ENCODE measurements around the gene SUCO.
"Not testable (repeated sequence)": the region's sequence is repeated elsewhere in the genome, so short reads cannot be mapped to it uniquely, and the experiment has no call there.

The SUCO gene

GRCh38 chr1:172532700-172533512, at the start of gene SUCO:
Gene SUCO (plus strand): TSS chr1:172533150. CDS start chr1:172533436, 286 bp downstream.
- peak; percentile 100 for DNase-seq

- DNase-seq = no peak
These were observed 49.5 kb upstream of the SUCO start for GRCh38 chr1:172483448-172483847.

GRCh38 chr1:172484252-172484651, 48.7 kb upstream of the SUCO start:
- no peak for DNase-seq

GRCh38 chr1:172485626-172486025, 47.3 kb upstream of the SUCO start:
- no peak for DNase-seq

- no peak for DNase-seq
These were observed 46.0 kb upstream of the SUCO start for GRCh38 chr1:172486805-172487454.

- no peak for DNase-seq
These were observed 45.4 kb upstream of the SUCO start for GRCh38 chr1:172487550-172487949.

- no peak for DNase-seq
These were observed 44.6 kb upstream of the SUCO start for GRCh38 chr1:172488393-172488792.

GRCh38 chr1:172489847-172490246, 43.1 kb upstream of the SUCO start:
- DNase-seq = no peak

- DNase-seq = no peak
These were observed 40.5 kb upstream of the SUCO start for GRCh38 chr1:172492421-172492820.

- no peak for DNase-seq
These were observed 38.8 kb upstream of the SUCO start for GRCh38 chr1:172494166-172494565.

- DNase-seq = not testable (repeated sequence)
These were observed 36.8 kb upstream of the SUCO start for GRCh38 chr1:172496127-172496526.

GRCh38 chr1:172496678-172497077, 36.3 kb upstream of the SUCO start:
- no peak for DNase-seq

GRCh38 chr1:172497230-172497629, 35.7 kb upstream of the SUCO start:
- no peak for DNase-seq

- DNase-seq = no peak
These were observed 34.1 kb upstream of the SUCO start for GRCh38 chr1:172498857-172499256.

GRCh38 chr1:172499636-172500141, 33.3 kb upstream of the SUCO start:
- no peak for DNase-seq

- DNase-seq = no peak
These were observed 32.7 kb upstream of the SUCO start for GRCh38 chr1:172500207-172500606.

GRCh38 chr1:172507741-172508140, 25.2 kb upstream of the SUCO start:
- no peak for DNase-seq

GRCh38 chr1:172510479-172510878, 22.5 kb upstream of the SUCO start:
- no peak for DNase-seq

GRCh38 chr1:172512591-172512990, 20.4 kb upstream of the SUCO start:
- DNase-seq = no peak

- no peak for DNase-seq
These were observed 19.5 kb upstream of the SUCO start for GRCh38 chr1:172513479-172513878.

GRCh38 chr1:172514108-172514507, 18.8 kb upstream of the SUCO start:
- no peak for DNase-seq

- DNase-seq = no peak
These were observed 17.5 kb upstream of the SUCO start for GRCh38 chr1:172515436-172515835.

- no peak for DNase-seq
These were observed 17.0 kb upstream of the SUCO start for GRCh38 chr1:172515927-172516326.

- no peak for DNase-seq
These were observed 15.9 kb upstream of the SUCO start for GRCh38 chr1:172517081-172517480.
